Ovary (tissue), 3 donors: ENCODE results near the gene LRGUK.

Experiments
- POLR2A ChIP-seq: fragments of 450-650 bp; IDR thresholded peaks from one replicate; pipeline ENCODE4 v1.6.1; 2017; ENCODE audit warnings: antibody characterized with exemption, mild to moderate bottlenecking, moderate library complexity
- TF ChIP-seq, protein P1 (sequence below), 3 donors: fragments of 450-650 bp in 2 of 3; fragments of 200-600 bp in 1 of 3; IDR thresholded peaks; one replicate each; pipeline versions ENCODE4 v1.5.1 to v1.8.0; 2016 to 2022; ENCODE audit warnings: antibody characterized with exemption in 3 of 3, mild to moderate bottlenecking in 1 of 3
- donor health status: DM: no; HTN: no; CAD: no.

DNA sequence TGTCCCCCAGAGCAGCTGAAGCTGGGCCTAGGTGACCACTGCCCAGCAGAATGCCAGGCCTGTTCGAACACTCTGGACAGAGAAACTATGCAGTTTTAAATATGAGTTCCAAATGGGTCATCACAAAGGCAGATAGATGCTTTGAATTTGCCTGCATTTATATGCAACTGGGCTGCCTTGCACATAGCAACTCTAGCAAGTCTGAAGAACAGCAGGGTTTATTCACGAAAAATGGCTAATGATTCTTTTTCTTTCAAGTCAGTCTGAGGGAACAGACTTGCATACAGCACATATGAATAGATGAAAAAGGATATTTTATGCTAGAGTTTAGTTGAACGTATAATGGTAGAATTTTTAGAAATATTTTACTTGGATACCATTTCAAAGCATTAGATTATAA, 121.1 kb downstream of the LRGUK start:
- TF ChIP-seq, protein P1, sequence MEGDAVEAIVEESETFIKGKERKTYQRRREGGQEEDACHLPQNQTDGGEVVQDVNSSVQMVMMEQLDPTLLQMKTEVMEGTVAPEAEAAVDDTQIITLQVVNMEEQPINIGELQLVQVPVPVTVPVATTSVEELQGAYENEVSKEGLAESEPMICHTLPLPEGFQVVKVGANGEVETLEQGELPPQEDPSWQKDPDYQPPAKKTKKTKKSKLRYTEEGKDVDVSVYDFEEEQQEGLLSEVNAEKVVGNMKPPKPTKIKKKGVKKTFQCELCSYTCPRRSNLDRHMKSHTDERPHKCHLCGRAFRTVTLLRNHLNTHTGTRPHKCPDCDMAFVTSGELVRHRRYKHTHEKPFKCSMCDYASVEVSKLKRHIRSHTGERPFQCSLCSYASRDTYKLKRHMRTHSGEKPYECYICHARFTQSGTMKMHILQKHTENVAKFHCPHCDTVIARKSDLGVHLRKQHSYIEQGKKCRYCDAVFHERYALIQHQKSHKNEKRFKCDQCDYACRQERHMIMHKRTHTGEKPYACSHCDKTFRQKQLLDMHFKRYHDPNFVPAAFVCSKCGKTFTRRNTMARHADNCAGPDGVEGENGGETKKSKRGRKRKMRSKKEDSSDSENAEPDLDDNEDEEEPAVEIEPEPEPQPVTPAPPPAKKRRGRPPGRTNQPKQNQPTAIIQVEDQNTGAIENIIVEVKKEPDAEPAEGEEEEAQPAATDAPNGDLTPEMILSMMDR (IDR thresholded peaks at IDR 0.05): no peak
- no peak for TF ChIP-seq POLR2A
